HepG2 (cell line): Measurements from ENCODE around the gene TSPAN17. TPM values are rescaled to one million over a fixed set of nuclear protein-coding genes. Genes with fewer than 3 reads are reported as not detected.

Experiments
- ARID3A ChIP-seq: IDR thresholded peaks from 2 replicates; pipeline ENCODE4 v1.6.1; 2012; ENCODE audit warnings: low read depth, low read length, improper control_type of control experiment
- BORCS8-MEF2B ChIP-seq: sonication (generic); formaldehyde crosslinking; IDR thresholded peaks from 2 replicates; pipeline ENCODE4 v1.8.0; 2022; ENCODE audit warnings: mild to moderate bottlenecking, missing genetic modification reagents
- FLYWCH1 ChIP-seq: sonication (generic); formaldehyde crosslinking; IDR thresholded peaks from 2 replicates; pipeline ENCODE4 v1.8.1; 2023; ENCODE audit warnings: mild to moderate bottlenecking, missing genetic modification reagents
- FOXP1 ChIP-seq, 2 experiments: fragments of 450-650 bp in 1 of 2; IDR thresholded peaks; 2 replicates each; pipeline ENCODE4 v1.6.1; 2017 to 2018; ENCODE audit warnings: antibody characterized with exemption in 1 of 2
- FUBP1 ChIP-seq: sonication (generic); formaldehyde crosslinking; IDR thresholded peaks from 2 replicates; pipeline ENCODE4 v1.5.1; 2020; ENCODE audit warnings: missing genetic modification reagents, mild to moderate bottlenecking, borderline replicate concordance
- GRHL1 ChIP-seq: sonication (generic); formaldehyde crosslinking; conservative IDR thresholded peaks from 2 replicates; pipeline ENCODE4 v1.8.0; 2022; ENCODE audit warnings: missing genetic modification reagents
- IRF2 ChIP-seq: IDR thresholded peaks from 2 replicates; pipeline ENCODE4 v1.6.1; 2018; ENCODE audit warnings: missing genetic modification reagents, missing compliant biosample characterization
- KLF13 ChIP-seq: sonication (generic); formaldehyde crosslinking; IDR thresholded peaks from 2 replicates; pipeline ENCODE4 v1.4.0; 2020; ENCODE audit warnings: mild to moderate bottlenecking, missing genetic modification reagents
- MAX ChIP-seq: IDR thresholded peaks from 2 replicates; pipeline ENCODE4 v1.6.1; 2012; ENCODE audit warnings: inconsistent platforms
- MAZ ChIP-seq, 2 experiments: sonication (generic) in 1 of 2; formaldehyde crosslinking in 1 of 2; IDR thresholded peaks; 2 replicates each; pipeline versions ENCODE4 v1.5.0 to v1.6.1; 2012 to 2020; ENCODE audit warnings: low read depth in 2 of 2, mild to moderate bottlenecking in 2 of 2, borderline replicate concordance in 1 of 2, improper control_type of control experiment in 1 of 2, low read length in 1 of 2, missing genetic modification reagents in 1 of 2, moderate library complexity in 1 of 2
- MXD4 ChIP-seq: IDR thresholded peaks from 2 replicates; pipeline ENCODE4 v1.6.1; 2016; ENCODE audit warnings: mild to moderate bottlenecking, missing biosample characterization, missing genetic modification reagents
- NRL ChIP-seq: sonication (generic); formaldehyde crosslinking; IDR thresholded peaks from 2 replicates; pipeline ENCODE4 v1.5.0; 2020; ENCODE audit warnings: missing genetic modification reagents, mild to moderate bottlenecking, moderate library complexity, borderline replicate concordance
- REST ChIP-seq, 2 experiments: IDR thresholded peaks; 2 replicates each; pipeline ENCODE4 v1.6.1; 2011 to 2012; ENCODE audit warnings: low read length in 2 of 2, borderline replicate concordance in 1 of 2, low read depth in 1 of 2, mild to moderate bottlenecking in 1 of 2, moderate library complexity in 1 of 2
- TBL1XR1 ChIP-seq: fragments of 150-350 bp; IDR thresholded peaks from 2 replicates; pipeline ENCODE4 v1.6.1; 2014; ENCODE audit warnings: borderline replicate concordance, low read length; ENCODE audit not compliant: partially characterized antibody
- ZNF3 ChIP-seq: IDR thresholded peaks from 2 replicates; pipeline ENCODE4 v1.7.0; 2017; ENCODE audit warnings: inconsistent platforms
- ZNF343 ChIP-seq: sonication (generic); formaldehyde crosslinking; IDR thresholded peaks from 2 replicates; pipeline ENCODE4 v1.4.0; 2020; ENCODE audit warnings: mild to moderate bottlenecking, missing genetic modification reagents
- ZNF446 ChIP-seq: sonication (generic); formaldehyde crosslinking; IDR thresholded peaks from 2 replicates; pipeline ENCODE4 v1.5.0; 2020; ENCODE audit warnings: mild to moderate bottlenecking, missing genetic modification reagents
- ZNF547 ChIP-seq: sonication (generic); formaldehyde crosslinking; IDR thresholded peaks from 2 replicates; pipeline ENCODE4 v1.5.1; 2020; ENCODE audit warnings: mild to moderate bottlenecking, missing genetic modification reagents
- ZNF552 ChIP-seq: sonication (generic); formaldehyde crosslinking; IDR thresholded peaks from 2 replicates; pipeline ENCODE4 v1.9.0; 2022; ENCODE audit warnings: missing genetic modification reagents, mild to moderate bottlenecking, borderline replicate concordance
- ZNF644 ChIP-seq: IDR thresholded peaks from 2 replicates; pipeline ENCODE4 v1.6.1; 2016; ENCODE audit warnings: low read depth
- polyA plus RNA-seq, 8 experiments: library from polyadenylated mRNA; depleted of rRNA in 3 of 8; stranded (reverse) in 7 of 8; unstranded in 1 of 8; fragments of >200 nt; fragmentation: Illumina TruSeq in 4 of 8; extraction: Trizol in 4 of 8; gene quantifications; 2 replicates each; pipeline versions ENCODE4 v1.2.1 to v1.2.3, GENCODE V29; 2011 to 2016; ENCODE audit warnings: low read depth in 4 of 8, missing spikeins in 1 of 8, mixed read lengths in 1 of 8; ENCODE audit not compliant: insufficient read depth in 1 of 8
- total RNA-seq, 5 experiments: library from RNA; depleted of rRNA; stranded (reverse); fragments of >200 nt; fragmentation: Illumina TruSeq; extraction: Trizol; gene quantifications; 2 replicates each; pipeline ENCODE4 v1.2.3, GENCODE V29; 2016; ENCODE audit warnings: low read depth in 1 of 5

The TSPAN17 gene
- total and polyA plus RNA-seq, 2 of the 13 experiments (the other 11 are each of a cell fraction or from before 2014, with no cell fraction given): 11.5 to 15.0 TPM

GRCh38 chr5:176609724-176610434 is 37.4 kb upstream of the TSPAN17 start, which contains the start of gene GPRIN1 (continued):
- TF ChIP-seq ARID3A (no peak), NRL (CRISPR knock-in tag) (no peak), FLYWCH1 (no peak), BORCS8-MEF2B (CRISPR knock-in tag) (no peak), ZNF446 (0 out of 2 replicates have a peak, but pooled peaks have one; percentile 60), KLF13 (no peak), MAZ (IDR thresholded peaks at IDR 0.05; ENCODE audit: borderline replicate concordance, low read depth, low read length) (no peak), MAZ (CRISPR knock-in tag; IDR thresholded peaks at IDR 0.05; ENCODE audit: low read depth) (0 out of 2 replicates have a peak, but pooled peaks have one; percentile 50), ZNF343 (no peak), ZNF547 (CRISPR knock-in tag) (no peak), ZNF644 (CRISPR knock-in tag) (no peak), MAX (peak; percentile 50; the same call in 1 of the 2 replicates), ZNF552 (CRISPR knock-in tag) (no peak), FOXP1 (IDR thresholded peaks at IDR 0.05) (no peak), FOXP1 (CRISPR knock-in tag; IDR thresholded peaks at IDR 0.05) (no peak), FUBP1 (CRISPR knock-in tag) (no peak), TBL1XR1 (no peak), IRF2 (CRISPR knock-in tag) (no peak), REST (IDR thresholded peaks at IDR 0.05; ENCODE audit: borderline replicate concordance in 1 of 2, low read depth in 1 of 2, low read length in 2 of 2) (peak; percentile 74 to 93), GRHL1 (CRISPR knock-in tag) (no peak), MXD4 (CRISPR knock-in tag) (0 out of 2 replicates have a peak, but pooled peaks have one; percentile 24), ZNF3 (CRISPR knock-in tag) (no peak)
